ENCODE data around the gene CD6.

CD6 gene

DNA sequence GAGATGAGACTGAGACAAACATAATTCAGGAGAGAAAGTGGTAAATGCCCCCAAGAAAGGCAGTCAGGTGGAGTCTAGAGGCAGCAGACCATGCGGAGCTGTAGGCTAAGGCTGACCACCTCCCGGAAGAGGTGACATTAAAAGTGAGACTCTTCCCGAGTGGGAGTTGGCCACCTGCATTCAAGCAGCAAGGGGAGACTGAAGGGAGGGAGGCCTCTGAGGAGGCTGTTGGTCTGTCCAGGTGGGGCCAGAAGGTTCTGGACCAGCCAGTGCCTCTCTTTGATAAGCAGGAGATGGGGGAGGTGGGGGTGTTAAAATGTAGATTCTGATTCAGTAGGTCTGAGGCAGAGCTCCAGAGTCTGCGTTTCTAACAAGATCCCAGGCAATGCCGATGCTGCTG lies 37.5 kb downstream of the CD6 start:
- no peak for DNase-seq (ENCODE audit: low spot score)

DNA sequence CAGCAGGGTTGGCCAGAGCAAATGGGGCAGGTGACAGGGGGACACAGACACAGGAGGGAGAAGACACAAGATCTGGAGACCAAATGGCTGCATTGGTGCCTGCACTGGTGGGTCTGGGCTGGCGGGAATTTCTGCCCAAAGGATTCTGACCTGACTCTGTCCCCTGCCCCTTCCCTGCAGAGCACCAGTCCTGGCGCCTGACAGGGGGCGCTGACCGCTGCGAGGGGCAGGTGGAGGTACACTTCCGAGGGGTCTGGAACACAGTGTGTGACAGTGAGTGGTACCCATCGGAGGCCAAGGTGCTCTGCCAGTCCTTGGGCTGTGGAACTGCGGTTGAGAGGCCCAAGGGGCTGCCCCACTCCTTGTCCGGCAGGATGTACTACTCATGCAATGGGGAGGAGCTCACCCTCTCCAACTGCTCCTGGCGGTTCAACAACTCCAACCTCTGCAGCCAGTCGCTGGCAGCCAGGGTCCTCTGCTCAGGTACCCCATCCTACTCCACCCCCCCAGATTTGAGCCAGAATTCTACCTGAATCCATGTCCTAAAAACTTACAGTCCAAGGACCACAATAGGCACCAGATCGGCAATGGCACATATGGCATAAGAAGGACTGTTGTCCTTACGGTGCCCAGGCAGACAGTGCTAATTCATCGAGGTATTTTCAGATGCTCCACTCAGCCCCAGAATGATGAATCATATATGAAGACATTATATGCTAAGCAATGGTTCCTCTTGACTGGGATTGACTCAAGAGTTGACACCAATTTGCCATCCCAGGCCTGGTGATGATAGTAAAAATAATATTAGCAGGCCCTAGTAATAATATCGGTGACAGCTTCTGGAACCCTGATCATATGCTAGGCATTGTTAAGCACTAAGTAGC lies 38.2 kb downstream of the CD6 start:
- no peak for DNase-seq (ENCODE audit: low spot score)

DNA sequence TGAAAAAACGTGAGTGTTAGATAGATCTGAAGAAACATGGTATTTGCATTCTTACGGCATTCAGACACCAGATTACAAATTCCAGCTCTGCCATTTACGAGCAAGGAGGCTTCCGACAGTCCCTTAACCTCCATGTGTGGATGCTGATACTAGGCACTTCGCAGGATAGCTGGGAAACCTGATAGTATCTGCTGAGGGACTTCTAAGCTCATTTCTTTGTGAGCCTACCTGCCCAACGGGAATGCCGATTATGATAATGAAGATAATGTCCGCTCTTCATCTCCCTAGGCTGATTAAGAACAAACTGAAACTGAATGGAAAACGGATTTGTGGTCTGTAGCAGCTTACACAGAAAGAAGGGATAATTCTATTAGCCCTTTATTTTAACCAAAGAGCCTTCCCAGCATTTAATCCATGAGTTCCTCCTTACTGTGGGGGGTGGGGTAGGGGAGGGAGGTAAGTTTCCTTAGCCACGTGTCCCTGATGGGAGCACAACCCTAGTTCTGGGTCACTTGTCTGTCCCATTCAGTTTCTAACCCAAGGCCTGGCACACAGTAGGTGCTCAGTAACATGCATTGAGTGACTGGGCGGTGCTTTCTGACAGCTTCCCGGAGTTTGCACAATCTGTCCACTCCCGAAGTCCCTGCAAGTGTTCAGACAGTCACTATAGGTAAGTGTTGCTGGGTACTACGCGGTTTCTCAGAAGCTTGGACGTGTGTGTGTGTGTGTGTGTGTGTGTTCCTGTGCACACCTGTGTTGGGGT lies 39.2 kb downstream of the CD6 start:
- DNase-seq (ENCODE audit: low spot score) = no peak

DNA sequence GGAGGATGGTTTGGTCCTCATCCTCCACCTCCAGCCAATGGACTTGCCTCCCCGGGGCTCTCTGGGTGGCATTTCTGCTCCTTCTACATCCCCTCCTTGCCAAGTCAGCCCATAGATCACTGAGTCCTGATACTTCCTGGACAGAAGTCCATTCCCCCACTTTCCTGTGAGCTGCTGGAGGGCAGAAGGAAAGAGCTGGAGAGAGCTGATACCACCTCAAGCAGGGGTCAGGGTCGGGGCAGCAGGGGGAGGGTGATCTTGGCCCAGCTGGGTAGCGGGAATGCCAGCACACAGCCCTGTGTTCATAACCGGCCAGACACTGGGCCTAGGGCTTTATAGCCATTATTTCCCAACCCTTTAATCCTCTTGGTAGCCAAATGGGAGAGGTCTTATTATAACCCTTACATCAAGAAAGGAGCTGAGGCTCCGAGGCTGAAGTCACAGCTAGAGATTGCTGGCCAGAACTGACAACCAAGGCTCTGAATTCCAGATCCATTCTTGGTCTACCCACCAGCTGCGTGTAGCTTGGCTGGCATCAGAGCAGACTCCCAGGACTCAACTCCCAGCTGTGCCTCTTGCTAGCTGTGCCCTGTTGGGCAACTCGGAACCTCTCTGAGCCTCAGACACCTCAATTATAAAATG lies 39.9 kb downstream of the CD6 start:
- DNase-seq (ENCODE audit: low spot score) = no peak

DNA sequence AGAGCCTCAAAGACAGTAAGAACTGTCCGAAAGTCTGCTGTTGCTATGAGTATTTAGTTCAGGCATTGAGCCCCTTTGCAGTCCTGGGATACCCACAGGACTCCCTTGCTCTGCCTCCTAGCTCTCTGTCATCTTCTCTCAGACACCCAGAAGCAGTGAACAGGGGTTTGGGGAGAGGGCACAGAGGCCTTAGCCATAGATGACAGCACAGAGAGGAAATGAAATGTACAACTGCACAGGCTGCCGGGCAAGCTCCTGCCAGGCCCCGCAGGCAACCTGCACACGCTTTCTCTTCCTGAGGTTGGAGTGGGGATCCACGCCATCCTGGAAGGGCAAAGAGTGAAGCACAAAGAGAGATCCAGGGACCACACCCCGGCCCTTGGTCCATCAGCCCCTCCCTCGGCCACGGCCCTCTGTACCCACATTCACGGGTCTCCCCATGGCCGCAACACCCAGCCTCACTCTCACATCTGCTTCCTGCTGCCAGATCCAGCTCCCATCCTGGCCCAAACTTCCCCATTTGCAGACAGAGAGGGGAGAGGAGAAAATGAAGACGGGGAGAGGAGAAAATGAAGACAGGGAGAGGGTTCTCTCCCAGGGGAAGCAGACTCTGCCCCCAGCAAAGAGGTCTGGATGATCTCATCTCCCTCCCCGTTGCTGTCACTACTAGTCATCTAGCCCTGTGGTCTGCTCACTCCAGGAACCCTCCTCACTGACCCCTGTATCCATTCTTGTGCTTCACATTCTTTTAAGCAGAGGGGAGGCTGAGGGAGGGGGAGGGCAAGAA lies 40.7 kb downstream of the CD6 start:
- no peak for DNase-seq (ENCODE audit: low spot score)

DNA sequence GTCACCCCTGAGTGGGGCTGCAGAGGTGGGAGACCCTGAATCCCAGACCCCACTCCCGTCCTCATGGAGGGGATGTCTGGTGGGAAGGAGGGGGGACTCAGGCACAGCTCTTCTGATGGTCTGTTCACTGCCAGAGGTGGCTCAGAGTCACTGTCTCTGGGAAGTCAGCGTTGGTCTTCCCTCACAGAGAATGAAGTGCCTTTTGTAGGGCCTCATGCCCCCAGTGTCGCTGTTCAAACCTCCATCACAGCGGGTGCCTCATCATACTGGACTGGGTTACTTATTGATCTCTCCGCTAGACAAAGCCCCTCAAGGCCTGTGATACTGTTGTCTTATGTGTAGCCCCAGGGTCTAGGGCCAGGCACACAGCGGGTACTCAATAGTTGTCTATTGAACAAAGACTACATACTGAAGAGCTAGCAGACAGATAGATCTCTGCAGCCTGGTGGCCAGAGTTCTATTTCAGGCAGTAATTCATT lies 41.3 kb downstream of the CD6 start:
- DNase-seq (ENCODE audit: low spot score) = no peak

DNA sequence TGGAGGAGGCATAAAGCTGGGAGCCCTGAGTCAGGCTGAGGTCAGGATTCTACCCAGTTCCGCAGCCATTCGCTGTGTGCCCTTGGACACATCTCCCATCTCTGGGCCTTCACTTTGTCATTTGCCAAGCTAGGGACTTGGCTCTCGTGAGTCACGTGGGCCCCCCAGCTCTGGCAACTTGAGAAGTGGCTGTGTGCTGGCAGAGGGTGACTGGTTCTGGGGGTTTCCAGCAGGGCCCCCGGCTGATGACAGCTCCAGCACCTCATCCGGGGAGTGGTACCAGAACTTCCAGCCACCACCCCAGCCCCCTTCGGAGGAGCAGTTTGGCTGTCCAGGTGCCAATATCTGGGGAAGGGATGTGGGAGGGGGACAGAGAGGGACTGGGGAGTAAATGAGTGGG lies 46.6 kb downstream of the CD6 start:
- DNase-seq (ENCODE audit: low spot score) = no peak

DNA sequence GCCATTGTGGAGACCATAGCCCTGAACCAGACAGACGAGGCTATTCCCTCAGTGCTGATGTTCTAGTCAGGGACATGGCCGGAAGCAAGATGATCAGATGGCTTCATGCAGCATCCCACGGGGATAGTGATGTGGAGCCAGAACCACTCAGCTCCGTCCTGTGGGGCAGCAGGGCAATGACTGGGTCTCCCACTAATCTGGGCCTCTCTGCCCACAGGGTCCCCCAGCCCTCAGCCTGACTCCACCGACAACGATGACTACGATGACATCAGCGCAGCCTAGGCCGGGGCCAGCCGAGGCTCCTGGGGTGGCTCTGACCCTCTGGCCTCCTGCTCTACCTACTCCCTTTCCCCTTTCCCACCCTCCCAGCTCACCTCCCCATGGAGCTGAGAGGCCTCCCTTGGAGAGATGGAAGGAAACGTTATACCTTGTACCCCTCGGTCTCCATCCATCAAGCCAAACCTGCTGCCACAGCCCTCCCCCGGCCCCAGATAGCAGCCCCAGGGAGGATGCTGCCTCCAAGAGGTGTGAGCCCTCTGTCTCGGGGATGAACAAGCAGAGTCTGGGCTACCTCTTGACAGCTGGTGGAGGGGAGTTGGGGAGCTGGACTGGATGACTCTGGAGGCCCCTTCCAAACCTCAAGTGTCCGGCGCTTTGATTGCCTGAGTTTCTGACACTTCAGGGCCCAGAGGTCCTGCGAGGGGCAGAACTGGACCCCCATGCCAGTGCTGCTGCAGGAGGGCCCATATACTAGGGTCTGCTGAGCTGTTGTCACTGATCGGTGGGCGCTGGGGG lies 47.8 kb downstream of the CD6 start:
- no peak for DNase-seq (ENCODE audit: low spot score)

DNA sequence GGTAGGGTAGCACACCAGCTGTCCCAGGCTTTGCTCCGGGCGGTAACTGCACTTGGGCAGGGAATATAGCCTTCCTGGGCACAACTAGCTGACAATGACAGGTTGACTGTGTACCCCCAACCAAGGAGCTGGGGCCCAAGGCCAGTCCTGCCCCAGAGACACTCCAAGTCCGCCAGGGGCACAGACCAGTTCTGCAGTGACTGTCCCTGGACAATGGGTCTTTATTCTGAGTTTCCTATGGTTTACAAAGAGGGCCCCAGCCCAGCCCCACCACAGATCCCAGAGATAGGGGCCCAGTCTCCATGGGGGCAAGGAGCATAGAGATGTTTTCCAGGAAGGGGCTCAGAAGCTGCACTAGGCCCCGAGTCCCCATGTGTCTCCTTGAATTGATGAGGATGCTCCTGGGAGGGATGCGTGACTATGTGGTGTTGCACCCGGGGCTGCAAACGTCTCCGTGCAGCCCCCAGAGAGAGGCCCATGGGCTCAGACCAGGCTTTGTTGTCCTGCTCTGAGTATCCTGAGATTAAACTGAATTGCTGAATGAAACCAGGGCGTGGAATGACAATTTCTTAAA lies 48.4 kb downstream of the CD6 start:
- DNase-seq (ENCODE audit: low spot score) = no peak

DNA sequence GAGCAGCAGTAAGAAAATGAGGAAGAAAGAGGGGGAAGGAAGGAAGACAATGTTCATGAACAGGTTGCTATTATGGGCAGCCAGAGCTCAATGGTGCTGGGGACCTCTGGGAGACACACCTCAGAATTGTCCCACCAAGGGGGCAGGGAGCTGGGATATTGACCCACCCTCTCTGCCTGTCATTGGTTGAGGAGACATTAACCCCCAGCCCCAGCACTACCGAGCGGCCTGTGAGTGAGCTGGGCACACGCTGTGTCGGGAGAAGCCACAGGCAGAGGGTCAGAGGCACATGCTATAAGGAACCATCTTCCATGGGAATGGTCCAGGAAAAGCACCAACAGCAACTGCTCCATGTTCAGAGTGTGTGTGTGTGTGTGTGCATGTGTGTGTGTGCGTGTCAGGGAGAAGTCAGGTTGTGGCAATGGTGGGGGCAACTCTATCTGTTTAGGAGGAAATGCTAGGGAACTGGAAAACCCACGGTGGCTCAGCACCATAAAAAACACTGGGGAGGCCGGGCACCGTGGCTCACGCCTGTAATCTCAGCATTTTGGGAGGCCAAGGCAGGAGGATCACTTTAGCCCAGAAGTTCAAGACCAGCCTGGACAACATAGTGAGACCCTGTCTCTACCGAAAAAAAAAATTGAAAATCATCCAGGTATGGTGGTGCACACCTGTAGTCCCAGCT lies 49.2 kb downstream of the CD6 start:
- DNase-seq (ENCODE audit: low spot score) = no peak

DNA sequence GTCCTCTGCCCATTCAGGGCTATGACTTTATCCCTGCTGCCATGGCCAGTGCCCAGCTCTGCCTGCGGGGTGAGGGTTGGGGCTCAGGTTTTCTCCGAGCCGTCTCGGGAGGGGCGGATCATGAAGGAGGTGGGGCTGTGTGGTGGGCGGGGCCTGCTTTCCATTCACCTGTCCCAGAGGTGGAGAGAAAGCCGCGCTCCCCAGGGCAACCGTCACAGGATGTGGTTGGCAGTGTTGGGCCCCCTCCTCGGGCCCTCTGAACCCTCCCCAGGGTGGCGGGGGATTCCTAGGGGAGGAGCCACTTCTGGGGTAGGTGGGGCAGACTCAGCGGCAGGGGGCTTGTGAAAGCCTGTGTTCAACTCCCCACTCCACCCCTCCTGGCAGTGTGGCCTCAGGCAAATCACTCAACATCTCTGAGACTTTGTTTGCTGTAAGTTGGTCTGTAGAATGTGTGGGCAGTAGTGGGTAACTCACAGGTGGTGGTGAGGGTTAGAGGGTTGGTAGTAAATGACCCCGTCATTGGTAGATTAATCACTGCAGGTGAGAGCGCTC lies 50.3 kb downstream of the CD6 start:
- DNase-seq (ENCODE audit: low spot score) = no peak

DNA sequence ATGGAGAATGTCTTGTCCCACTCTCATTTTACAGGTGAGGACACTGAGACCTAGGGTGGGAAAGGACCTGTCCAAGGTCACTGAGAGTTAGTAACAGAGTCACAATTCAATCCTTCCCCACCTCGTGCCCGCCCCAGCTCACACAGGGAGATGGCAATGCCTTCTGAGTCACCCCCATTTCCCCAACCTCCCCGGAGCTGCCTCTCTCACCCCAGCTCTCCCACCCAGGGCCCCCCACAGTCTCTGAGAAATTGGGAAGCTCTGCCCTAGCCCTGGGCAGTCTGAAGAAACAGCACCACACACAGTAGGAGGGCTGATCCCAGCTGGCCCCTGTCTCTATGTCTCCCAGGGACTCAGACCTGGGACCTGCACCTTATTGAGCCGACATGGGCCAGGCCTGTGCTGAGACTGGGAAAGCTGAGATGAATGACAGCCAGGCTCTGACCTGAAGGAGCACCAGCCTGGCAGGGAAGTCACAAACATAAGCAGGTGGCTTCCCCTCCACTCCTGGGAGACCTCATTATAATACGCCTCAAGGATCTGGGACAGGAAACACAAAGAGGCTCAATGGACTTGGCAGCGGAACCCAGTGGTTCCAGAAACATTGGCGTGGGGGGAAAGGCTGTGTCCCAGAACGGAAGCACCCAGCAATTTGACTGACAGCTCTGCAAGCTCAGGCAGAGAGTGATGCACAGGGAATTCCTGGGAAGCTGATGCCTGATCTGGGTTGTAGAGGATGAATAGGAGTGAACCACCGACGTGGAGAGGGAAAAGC lies 51.0 kb downstream of the CD6 start:
- no peak for DNase-seq (ENCODE audit: low spot score)

DNA sequence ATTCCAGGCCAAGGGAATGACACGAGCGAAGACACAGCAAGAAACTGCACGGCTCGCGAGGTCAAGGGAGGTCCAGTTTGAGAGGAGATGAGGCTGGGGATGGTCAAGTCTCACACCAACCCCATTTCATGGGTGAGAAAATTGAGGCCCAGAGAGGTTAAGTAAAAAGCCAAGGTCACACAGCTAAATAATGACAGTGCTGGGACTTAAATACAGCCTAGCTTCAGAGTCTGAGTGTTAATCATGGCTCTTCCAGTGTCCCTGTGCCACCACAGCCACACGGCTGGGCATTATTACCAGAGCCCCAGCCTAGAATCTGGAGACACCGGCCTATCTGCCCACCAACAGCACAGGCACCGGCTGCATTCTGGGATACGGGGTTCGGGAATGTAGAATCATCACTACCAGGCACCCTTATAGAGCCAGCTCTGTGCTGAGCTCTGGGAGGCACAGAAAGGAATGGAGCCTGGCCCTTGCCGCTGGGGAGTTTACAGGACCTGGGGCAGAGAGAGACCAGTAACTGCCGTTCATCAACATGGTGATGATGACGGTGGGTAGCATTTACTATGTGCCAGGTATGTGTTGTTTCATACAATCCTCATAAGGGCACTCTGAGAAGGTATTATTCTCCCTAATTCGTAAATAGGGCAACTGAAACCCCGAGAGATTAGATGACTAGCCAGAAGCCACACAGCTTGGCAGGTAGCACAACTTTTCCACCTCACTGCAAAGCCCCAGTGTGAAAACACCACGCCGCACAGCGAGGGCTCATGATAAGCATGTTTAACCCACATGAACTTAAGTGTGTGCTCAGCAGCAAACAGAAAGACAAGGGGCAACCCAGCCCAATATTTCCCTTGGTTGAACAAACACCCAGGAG lies 51.8 kb downstream of the CD6 start:
- DNase-seq (ENCODE audit: low spot score) = no peak

DNA sequence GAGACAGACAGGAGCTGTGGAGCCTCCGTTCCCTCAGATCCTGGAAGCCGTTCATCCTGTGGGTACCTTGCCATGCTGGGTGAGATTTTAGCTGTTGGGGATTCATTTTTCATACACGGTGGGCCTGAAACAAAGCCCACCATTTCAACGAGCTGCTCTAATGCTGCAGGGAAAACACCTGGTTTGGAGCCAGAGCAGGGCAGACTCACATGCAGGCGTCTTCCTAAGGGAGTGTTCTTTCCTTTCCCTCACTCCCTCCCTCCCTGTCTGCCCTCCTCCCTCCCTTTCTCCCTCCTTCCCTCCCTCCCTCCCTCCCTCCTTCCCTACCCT lies 52.5 kb downstream of the CD6 start:
- no peak for DNase-seq (ENCODE audit: low spot score)

DNA sequence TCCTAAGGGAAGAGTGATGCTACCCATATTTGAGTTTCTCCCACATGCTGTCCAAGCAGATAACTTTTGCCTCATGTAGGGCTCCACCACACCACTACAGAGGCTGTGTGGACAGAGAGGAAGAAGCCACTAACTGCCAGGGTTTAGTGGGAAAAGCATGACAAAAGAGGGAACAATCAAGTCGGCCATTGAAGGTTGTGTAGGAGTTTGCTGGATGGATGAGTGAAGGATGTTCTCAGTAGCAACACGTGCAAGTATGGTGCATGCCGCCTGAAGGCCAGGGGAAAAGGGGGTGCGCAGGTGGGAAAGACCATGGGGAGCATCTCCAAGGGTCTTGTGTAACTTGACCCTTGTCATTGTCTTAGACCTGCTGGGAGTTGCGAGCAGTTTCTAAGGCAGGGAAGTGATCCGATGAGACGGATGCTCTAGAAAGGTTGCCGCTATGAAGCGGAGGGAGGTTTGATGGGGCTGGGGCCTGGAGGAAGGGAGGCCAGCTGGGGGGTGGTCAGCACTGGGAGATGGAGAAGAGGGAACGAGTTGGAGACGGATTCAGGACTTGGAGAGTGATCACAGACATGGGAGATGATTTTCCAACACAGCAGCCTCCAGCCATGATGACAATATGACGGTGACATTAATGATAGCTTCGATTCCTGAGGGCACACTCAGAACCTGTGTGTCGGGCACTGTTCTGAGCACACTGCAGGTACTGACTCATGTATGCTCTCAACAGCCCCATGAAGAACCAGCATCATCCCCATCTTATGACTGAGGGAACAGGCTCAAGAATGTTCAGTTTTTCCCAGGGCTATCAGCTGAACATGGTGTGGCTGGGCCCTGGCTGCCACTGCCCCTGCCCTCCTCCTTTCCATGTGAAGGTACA lies 53.7 kb downstream of the CD6 start:
- DNase-seq (ENCODE audit: low spot score) = no peak

DNA sequence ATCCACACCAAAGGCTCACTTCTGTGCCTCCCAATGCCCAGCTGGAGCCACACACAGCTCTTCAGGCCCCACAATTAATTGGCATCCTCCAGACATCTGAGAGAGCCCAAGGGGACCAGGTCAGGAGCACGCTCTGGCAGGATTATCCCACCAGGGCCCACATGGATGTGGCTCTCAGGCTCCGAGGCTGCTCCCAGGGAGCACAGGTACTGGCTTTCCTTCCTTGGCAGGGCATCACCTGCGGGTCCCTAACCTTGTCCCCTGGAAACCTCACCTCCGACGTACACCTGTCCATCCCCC lies 54.3 kb downstream of the CD6 start:
- DNase-seq (ENCODE audit: low spot score) = no peak

All from D341Med (cell line).